ENCODE measurements around the gene CRY1. TPM values are rescaled to one million over a fixed set of nuclear protein-coding genes. Genes with fewer than 3 reads are reported as not detected.

The CRY1 gene
- polyA plus RNA-seq, 2 of the 4 experiments (the other 2 are of a cell fraction), result 15.8 to 26.1 TPM

- POLR2A ChIA-PET, result no interaction called here
- TF ChIP-seq NR3C1 (IDR thresholded peaks at IDR 0.05) (no peak), FOSB (CRISPR knock-in tag; IDR thresholded peaks at IDR 0.05) (no peak)
- Histone ChIP-seq H3K4me1 (no peaks in the 10 kb centered on the region), H3K27ac (no peak overlapping the region), H3K4me3 (no peak overlapping the region), H3K9me3 (0 out of 3 replicates have a peak, but pooled peaks cover 3% of the 10 kb centered on the region), H3K4me2 (no peak overlapping the region)
- CTCF ChIA-PET, result no interaction called here
- DNase-seq (ENCODE audit: low read depth in 1 of 2, low spot score in 1 of 2) (no peak), ATAC-seq (no peak), FAIRE-seq (peak; percentile 63)
Measured at GRCh38 chr12:107064687-107065086, 28.7 kb downstream of the CRY1 start.

GRCh38 chr12:107064243-107064642 is 29.1 kb downstream of the CRY1 start:
- DNase-seq (ENCODE audit: low read depth in 1 of 2, low spot score in 1 of 2), result no peak
- no peak for ATAC-seq
- Histone ChIP-seq H3K4me2 (no peak overlapping the region), H3K9me3 (0 out of 3 replicates have a peak, but pooled peaks cover 3% of the 10 kb centered on the region), H3K27ac (no peak overlapping the region), H3K4me1 (no peaks in the 10 kb centered on the region), H3K4me3 (no peak overlapping the region)
- POLR2A ChIA-PET, result no interaction called here
- FAIRE-seq, result peak; percentile 32
- TF ChIP-seq ZFP36 (IDR thresholded peaks at IDR 0.05; ENCODE audit: borderline replicate concordance, partially characterized antibody) (peak; percentile 11), ZSCAN20 (CRISPR knock-in tag; IDR thresholded peaks at IDR 0.05) (no peak)
- CTCF ChIA-PET, result no interaction called here
- 95% methylated on average over 1 of the region's 1 CpG for WGBS (ENCODE audit: missing lambda C conversion rate)

- CTCF ChIA-PET, result interaction anchor here (2.2 kb wide), 1 partner anchor 10 kb away, joined by 6 read pairs; no protein-coding TSS in a partner anchor
- POLR2A ChIA-PET, result no interaction called here
- FAIRE-seq (no peak), ATAC-seq (no peak), DNase-seq (ENCODE audit: low read depth in 1 of 2, low spot score in 1 of 2) (no peak)
- Histone ChIP-seq H3K4me3 (no peak overlapping the region), H3K27ac (no peak overlapping the region), H3K4me2 (no peak overlapping the region), H3K9me3 (no peaks in the 10 kb centered on the region; the same call in 2 of the 3 replicates), H3K4me1 (peaks cover 13% of the 10 kb centered on the region; the same call in 2 of the 3 replicates)
- WGBS (ENCODE audit: missing lambda C conversion rate), result 84% methylated on average over 2 of the region's 2 CpGs
- no peak for TF ChIP-seq TP53 (CRISPR knock-in tag; IDR thresholded peaks at IDR 0.05)
- no peak for TF ChIP-seq FOSL2 (IDR thresholded peaks at IDR 0.05)
- no peak for TF ChIP-seq FOSL2 (CRISPR knock-in tag; IDR thresholded peaks at IDR 0.05)
- TF ChIP-seq E2F6 (IDR thresholded peaks at IDR 0.05; ENCODE audit: borderline replicate concordance, low read depth), result no peak
- no peak for TF ChIP-seq JUNB (IDR thresholded peaks at IDR 0.05)
- TF ChIP-seq HOXB13 (CRISPR knock-in tag; IDR thresholded peaks at IDR 0.05; ENCODE audit: low read depth), result no peak
- no peak for TF ChIP-seq CTCF (IDR thresholded peaks at IDR 0.05)
- TF ChIP-seq REST (IDR thresholded peaks at IDR 0.05), result no peak
- TF ChIP-seq JUN (IDR thresholded peaks at IDR 0.05), result no peak
- TF ChIP-seq SREBF2 (IDR thresholded peaks at IDR 0.05), result no peak
- no peak for TF ChIP-seq RARB (CRISPR knock-in tag; IDR thresholded peaks at IDR 0.05)
- TF ChIP-seq BHLHE40 (IDR thresholded peaks at IDR 0.05; ENCODE audit: low read depth, low read length), result no peak
- no peak for TF ChIP-seq EP300 (IDR thresholded peaks at IDR 0.05)
- TF ChIP-seq MAX (IDR thresholded peaks at IDR 0.05), result no peak
- TF ChIP-seq ZNF302 (CRISPR knock-in tag; IDR thresholded peaks at IDR 0.05), result no peak
- no peak for TF ChIP-seq HMGXB4 (CRISPR knock-in tag; IDR thresholded peaks at IDR 0.05; ENCODE audit: borderline replicate concordance)
- no peak for TF ChIP-seq ELK1 (IDR thresholded peaks at IDR 0.05; ENCODE audit: low read depth, low read length)
- TF ChIP-seq HDAC2 (IDR thresholded peaks at IDR 0.05), result no peak
- no peak for TF ChIP-seq SMC3 (IDR thresholded peaks at IDR 0.05)
- no peak for TF ChIP-seq HOXA7 (CRISPR knock-in tag; IDR thresholded peaks at IDR 0.05)
- TF ChIP-seq NR3C1 (IDR thresholded peaks at IDR 0.05), result no peak
Measured at GRCh38 chr12:107058190-107058589, 35.2 kb downstream of the CRY1 start.
